ENCODE data around the gene DLGAP1. TPM values are rescaled to one million over a fixed set of nuclear protein-coding genes. Genes with fewer than 3 reads are reported as not detected.

Gene DLGAP1
- total and polyA plus RNA-seq, 2 of the 13 experiments (the other 11 are each of a cell fraction or from before 2014, with no cell fraction given) = 0.01 TPM; not detected in 1

DNA sequence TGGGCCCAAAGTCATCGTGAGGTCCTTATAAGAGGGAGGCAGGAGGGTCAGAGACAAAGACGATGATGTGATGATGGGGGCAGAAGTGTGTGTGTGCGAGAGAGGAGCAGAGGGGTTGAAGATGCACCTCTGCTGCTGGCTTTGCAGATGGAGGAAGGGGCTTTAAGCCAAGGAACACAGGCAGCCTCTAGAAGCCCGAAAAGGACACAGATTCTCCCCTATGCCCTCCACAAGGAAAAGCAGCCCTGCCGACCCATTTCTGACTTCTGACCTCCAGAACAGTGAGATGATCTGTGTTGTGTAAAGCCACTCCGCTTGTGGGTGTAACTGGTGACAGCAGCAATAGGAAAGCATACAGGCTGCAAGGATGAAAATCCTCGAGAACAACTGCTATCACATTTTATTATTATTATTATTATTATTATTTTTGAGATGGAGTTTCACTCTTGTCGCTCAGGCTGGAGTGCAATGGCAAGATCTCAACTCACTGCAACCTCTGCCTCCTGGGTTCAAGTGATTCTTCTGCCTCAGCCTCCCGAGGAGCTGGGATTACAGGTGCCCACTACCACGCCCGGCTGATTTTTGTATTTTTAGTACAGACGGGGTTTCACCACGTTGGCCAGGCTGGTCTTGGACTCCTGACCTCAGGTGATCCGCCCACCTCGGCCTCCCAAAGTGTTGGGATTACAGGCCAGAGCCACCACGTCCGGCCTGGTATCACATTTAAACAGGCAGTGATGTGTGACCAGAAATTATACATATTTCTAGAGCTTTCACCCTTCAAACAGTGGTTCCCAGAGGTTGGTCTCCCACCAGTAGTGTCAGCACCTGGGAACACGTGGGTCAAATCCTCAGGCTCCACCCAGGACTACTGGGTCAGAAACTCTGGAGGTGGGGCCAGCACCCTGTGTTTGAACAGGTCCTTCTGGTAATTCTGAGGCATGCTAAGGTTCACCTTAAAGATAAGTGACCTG is 834.7 kb downstream of the DLGAP1 start (continued):
- TF ChIP-seq, protein P1, sequence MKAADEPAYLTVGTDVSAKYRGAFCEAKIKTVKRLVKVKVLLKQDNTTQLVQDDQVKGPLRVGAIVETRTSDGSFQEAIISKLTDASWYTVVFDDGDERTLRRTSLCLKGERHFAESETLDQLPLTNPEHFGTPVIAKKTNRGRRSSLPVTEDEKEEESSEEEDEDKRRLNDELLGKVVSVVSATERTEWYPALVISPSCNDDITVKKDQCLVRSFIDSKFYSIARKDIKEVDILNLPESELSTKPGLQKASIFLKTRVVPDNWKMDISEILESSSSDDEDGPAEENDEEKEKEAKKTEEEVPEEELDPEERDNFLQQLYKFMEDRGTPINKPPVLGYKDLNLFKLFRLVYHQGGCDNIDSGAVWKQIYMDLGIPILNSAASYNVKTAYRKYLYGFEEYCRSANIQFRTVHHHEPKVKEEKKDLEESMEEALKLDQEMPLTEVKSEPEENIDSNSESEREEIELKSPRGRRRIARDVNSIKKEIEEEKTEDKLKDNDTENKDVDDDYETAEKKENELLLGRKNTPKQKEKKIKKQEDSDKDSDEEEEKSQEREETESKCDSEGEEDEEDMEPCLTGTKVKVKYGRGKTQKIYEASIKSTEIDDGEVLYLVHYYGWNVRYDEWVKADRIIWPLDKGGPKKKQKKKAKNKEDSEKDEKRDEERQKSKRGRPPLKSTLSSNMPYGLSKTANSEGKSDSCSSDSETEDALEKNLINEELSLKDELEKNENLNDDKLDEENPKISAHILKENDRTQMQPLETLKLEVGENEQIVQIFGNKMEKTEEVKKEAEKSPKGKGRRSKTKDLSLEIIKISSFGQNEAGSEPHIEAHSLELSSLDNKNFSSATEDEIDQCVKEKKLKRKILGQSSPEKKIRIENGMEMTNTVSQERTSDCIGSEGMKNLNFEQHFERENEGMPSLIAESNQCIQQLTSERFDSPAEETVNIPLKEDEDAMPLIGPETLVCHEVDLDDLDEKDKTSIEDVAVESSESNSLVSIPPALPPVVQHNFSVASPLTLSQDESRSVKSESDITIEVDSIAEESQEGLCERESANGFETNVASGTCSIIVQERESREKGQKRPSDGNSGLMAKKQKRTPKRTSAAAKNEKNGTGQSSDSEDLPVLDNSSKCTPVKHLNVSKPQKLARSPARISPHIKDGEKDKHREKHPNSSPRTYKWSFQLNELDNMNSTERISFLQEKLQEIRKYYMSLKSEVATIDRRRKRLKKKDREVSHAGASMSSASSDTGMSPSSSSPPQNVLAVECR (CRISPR knock-in tag; IDR thresholded peaks at IDR 0.05; ENCODE audit: borderline replicate concordance) = no peak
- TF ChIP-seq, protein P2, sequence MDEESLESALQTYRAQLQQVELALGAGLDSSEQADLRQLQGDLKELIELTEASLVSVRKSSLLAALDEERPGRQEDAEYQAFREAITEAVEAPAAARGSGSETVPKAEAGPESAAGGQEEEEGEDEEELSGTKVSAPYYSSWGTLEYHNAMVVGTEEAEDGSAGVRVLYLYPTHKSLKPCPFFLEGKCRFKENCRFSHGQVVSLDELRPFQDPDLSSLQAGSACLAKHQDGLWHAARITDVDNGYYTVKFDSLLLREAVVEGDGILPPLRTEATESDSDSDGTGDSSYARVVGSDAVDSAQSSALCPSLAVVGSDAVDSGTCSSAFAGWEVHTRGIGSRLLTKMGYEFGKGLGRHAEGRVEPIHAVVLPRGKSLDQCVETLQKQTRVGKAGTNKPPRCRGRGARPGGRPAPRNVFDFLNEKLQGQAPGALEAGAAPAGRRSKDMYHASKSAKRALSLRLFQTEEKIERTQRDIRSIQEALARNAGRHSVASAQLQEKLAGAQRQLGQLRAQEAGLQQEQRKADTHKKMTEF (CRISPR knock-in tag; IDR thresholded peaks at IDR 0.05) = 0 out of 2 replicates have a peak, but pooled peaks have one; percentile 28
- TF ChIP-seq, protein P3, sequence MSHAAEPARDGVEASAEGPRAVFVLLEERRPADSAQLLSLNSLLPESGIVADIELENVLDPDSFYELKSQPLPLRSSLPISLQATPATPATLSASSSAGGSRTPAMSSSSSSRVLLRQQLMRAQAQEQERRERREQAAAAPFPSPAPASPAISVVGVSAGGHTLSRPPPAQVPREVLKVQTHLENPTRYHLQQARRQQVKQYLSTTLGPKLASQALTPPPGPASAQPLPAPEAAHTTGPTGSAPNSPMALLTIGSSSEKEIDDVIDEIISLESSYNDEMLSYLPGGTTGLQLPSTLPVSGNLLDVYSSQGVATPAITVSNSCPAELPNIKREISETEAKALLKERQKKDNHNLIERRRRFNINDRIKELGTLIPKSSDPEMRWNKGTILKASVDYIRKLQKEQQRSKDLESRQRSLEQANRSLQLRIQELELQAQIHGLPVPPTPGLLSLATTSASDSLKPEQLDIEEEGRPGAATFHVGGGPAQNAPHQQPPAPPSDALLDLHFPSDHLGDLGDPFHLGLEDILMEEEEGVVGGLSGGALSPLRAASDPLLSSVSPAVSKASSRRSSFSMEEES (CRISPR knock-in tag; IDR thresholded peaks at IDR 0.05) = no peak
- TF ChIP-seq, protein P4, sequence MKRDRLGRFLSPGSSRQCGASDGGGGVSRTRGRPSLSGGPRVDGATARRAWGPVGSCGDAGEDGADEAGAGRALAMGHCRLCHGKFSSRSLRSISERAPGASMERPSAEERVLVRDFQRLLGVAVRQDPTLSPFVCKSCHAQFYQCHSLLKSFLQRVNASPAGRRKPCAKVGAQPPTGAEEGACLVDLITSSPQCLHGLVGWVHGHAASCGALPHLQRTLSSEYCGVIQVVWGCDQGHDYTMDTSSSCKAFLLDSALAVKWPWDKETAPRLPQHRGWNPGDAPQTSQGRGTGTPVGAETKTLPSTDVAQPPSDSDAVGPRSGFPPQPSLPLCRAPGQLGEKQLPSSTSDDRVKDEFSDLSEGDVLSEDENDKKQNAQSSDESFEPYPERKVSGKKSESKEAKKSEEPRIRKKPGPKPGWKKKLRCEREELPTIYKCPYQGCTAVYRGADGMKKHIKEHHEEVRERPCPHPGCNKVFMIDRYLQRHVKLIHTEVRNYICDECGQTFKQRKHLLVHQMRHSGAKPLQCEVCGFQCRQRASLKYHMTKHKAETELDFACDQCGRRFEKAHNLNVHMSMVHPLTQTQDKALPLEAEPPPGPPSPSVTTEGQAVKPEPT (CRISPR knock-in tag; IDR thresholded peaks at IDR 0.05; ENCODE audit: low read depth) = no peak
- TF ChIP-seq, protein P5, sequence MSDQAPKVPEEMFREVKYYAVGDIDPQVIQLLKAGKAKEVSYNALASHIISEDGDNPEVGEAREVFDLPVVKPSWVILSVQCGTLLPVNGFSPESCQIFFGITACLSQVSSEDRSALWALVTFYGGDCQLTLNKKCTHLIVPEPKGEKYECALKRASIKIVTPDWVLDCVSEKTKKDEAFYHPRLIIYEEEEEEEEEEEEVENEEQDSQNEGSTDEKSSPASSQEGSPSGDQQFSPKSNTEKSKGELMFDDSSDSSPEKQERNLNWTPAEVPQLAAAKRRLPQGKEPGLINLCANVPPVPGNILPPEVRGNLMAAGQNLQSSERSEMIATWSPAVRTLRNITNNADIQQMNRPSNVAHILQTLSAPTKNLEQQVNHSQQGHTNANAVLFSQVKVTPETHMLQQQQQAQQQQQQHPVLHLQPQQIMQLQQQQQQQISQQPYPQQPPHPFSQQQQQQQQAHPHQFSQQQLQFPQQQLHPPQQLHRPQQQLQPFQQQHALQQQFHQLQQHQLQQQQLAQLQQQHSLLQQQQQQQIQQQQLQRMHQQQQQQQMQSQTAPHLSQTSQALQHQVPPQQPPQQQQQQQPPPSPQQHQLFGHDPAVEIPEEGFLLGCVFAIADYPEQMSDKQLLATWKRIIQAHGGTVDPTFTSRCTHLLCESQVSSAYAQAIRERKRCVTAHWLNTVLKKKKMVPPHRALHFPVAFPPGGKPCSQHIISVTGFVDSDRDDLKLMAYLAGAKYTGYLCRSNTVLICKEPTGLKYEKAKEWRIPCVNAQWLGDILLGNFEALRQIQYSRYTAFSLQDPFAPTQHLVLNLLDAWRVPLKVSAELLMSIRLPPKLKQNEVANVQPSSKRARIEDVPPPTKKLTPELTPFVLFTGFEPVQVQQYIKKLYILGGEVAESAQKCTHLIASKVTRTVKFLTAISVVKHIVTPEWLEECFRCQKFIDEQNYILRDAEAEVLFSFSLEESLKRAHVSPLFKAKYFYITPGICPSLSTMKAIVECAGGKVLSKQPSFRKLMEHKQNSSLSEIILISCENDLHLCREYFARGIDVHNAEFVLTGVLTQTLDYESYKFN (CRISPR knock-in tag; conservative IDR thresholded peaks at IDR 0.05) = peak; percentile 25; the same call in 1 of the 2 replicates
- no peak for TF ChIP-seq MAFG (CRISPR knock-in tag; IDR thresholded peaks at IDR 0.05)
- no peak for TF ChIP-seq ZNF589 (CRISPR knock-in tag; conservative IDR thresholded peaks at IDR 0.05)
- no peak for TF ChIP-seq NFYC (CRISPR knock-in tag; IDR thresholded peaks at IDR 0.05)
- TF ChIP-seq WIZ (CRISPR knock-in tag; IDR thresholded peaks at IDR 0.05) = no peak
- TF ChIP-seq GPN1 (CRISPR knock-in tag; IDR thresholded peaks at IDR 0.05; ENCODE audit: borderline replicate concordance) = no peak
- TF ChIP-seq, protein P6, sequence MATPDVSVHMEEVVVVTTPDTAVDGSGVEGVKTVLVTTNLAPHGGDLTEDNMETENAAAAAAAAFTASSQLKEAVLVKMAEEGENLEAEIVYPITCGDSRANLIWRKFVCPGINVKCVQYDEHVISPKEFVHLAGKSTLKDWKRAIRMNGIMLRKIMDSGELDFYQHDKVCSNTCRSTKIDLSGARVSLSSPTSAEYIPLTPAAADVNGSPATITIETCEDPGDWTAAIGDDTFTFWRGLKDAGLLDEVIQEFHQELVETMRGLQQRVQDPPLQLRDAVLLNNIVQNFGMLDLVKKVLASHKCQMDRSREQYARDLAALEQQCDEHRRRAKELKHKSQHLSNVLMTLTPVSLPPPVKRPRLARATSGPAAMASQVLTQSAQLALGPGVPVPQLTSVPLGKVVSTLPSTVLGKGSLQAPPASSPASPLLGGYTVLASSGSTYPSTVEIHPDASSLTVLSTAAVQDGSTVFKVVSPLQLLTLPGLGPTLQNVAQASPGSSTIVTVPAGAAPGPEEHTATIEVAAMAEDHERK (CRISPR knock-in tag; IDR thresholded peaks at IDR 0.05; ENCODE audit: low read depth) = no peak
- TF ChIP-seq SAP130 (CRISPR knock-in tag; IDR thresholded peaks at IDR 0.05; ENCODE audit: low read depth) = peak; percentile 30; the same call in 1 of the 2 replicates

Data from HepG2 (cell line).